Vagina (tissue), 2 donors: ENCODE results near the gene AFAP1.

Experiments used
- POLR2A ChIP-seq, 2 donors: fragments of 450-650 bp; IDR thresholded peaks; one replicate each; pipeline ENCODE4 v1.6.1; 2017; ENCODE audit warnings: antibody characterized with exemption in 2 of 2, mild to moderate bottlenecking in 2 of 2, moderate library complexity in 2 of 2
- POLR2AphosphoS5 ChIP-seq, 2 donors: sonication (generic); formaldehyde crosslinking; IDR thresholded peaks; one replicate each; pipeline ENCODE4 v1.9.0; 2017; ENCODE audit warnings: antibody characterized with exemption in 2 of 2, mild to moderate bottlenecking in 2 of 2, low read depth in 1 of 2; ENCODE audit not compliant: insufficient read depth in 1 of 2
- TF ChIP-seq, protein P1 (sequence below), 3 experiments: fragments of 450-650 bp in 2 of 3; fragments of 200-600 bp in 1 of 3; sonication (generic) in 1 of 3; IDR thresholded peaks; one replicate each; pipeline ENCODE4 v1.5.1; 2017 to 2019; ENCODE audit warnings: antibody characterized with exemption in 3 of 3, mild to moderate bottlenecking in 2 of 3, moderate library complexity in 2 of 3

DNA sequence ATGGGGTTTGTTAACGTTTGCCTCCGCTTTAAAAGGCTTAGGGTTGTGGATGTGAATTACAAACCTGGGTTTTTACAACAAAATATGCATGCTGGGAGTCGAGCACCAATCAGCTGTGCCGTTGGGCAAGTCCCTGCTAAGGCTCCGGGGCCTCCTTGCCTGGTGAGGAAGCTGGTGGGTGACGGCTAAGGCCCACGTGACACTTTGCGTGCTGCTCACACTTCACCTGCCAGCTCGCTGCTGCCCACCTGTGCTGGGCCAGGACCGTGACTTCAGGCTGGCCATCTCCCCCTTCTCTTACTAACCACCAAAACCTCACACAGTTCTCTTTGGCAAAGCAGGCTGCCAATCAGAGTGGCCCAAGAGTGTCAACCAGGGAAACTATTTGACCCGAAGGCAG is 178.3 kb downstream of the AFAP1 start:
- no peak for TF ChIP-seq POLR2A (IDR thresholded peaks at IDR 0.05)
- TF ChIP-seq, protein P1, sequence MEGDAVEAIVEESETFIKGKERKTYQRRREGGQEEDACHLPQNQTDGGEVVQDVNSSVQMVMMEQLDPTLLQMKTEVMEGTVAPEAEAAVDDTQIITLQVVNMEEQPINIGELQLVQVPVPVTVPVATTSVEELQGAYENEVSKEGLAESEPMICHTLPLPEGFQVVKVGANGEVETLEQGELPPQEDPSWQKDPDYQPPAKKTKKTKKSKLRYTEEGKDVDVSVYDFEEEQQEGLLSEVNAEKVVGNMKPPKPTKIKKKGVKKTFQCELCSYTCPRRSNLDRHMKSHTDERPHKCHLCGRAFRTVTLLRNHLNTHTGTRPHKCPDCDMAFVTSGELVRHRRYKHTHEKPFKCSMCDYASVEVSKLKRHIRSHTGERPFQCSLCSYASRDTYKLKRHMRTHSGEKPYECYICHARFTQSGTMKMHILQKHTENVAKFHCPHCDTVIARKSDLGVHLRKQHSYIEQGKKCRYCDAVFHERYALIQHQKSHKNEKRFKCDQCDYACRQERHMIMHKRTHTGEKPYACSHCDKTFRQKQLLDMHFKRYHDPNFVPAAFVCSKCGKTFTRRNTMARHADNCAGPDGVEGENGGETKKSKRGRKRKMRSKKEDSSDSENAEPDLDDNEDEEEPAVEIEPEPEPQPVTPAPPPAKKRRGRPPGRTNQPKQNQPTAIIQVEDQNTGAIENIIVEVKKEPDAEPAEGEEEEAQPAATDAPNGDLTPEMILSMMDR (IDR thresholded peaks at IDR 0.05) = no peak
- no peak for TF ChIP-seq POLR2AphosphoS5 (IDR thresholded peaks at IDR 0.05; ENCODE audit: insufficient read depth in 1 of 2, low read depth in 1 of 2)
